Fibroblast of lung (primary cell): ENCODE measurements around the gene CC2D1A. TPM values are rescaled to one million over a fixed set of nuclear protein-coding genes. Genes with fewer than 3 reads are reported as not detected.
"Not testable (repeated sequence)": the region's sequence is repeated elsewhere in the genome, so short reads cannot be mapped to it uniquely, and the experiment has no call there.

ENCODE experiments used
- DNase-seq, 2 donors: peaks; one replicate each; pipeline versions ENCODE4 v3.0.0 to v3.0.0-alpha.2; 2010; ENCODE audit warnings: low read depth in 2 of 2
- H2AFZ ChIP-seq: 2 replicates; pipeline ENCODE4 v1.5.1; 2012; ENCODE audit warnings: low read length, control low read depth, inconsistent platforms
- H3K27ac ChIP-seq: 2 replicates; pipeline ENCODE4 v1.5.1; 2011; ENCODE audit warnings: low read length, control low read depth; ENCODE audit not compliant: insufficient read depth
- H3K27me3 ChIP-seq: 2 replicates; pipeline ENCODE4 v1.5.1; 2011; ENCODE audit warnings: mild to moderate bottlenecking, low read length; ENCODE audit not compliant: control insufficient read depth, insufficient read depth
- H3K36me3 ChIP-seq: 2 replicates; pipeline ENCODE4 v1.5.1; 2011; ENCODE audit warnings: low read length; ENCODE audit not compliant: control insufficient read depth, insufficient read depth
- H3K4me1 ChIP-seq: 2 replicates; pipeline ENCODE4 v1.5.1; 2011; ENCODE audit warnings: low read length; ENCODE audit not compliant: control insufficient read depth, insufficient read depth; ENCODE audit errors: extremely low read depth
- H3K4me2 ChIP-seq: 2 replicates; pipeline ENCODE4 v1.5.1; 2011; ENCODE audit warnings: low read length, control low read depth; ENCODE audit not compliant: insufficient read depth; ENCODE audit errors: extremely low read depth
- H3K4me3 ChIP-seq, 4 experiments: fragments of 200-600 bp in 1 of 4; sonication (generic) in 1 of 4; replicated peaks in 1 of 4; 2 replicates each; pipeline ENCODE4 v1.5.1; 2011 to 2016; ENCODE audit warnings: low read length in 4 of 4, low read depth in 3 of 4, mild to moderate bottlenecking in 3 of 4, control low read depth in 2 of 4, inconsistent platforms in 1 of 4, mixed read lengths in 1 of 4; ENCODE audit not compliant: insufficient read depth in 1 of 4; ENCODE audit errors: control extremely low read depth in 1 of 4
- H3K79me2 ChIP-seq: 2 replicates; pipeline ENCODE4 v1.5.1; 2012; ENCODE audit warnings: mild to moderate bottlenecking, low read length, inconsistent platforms; ENCODE audit not compliant: control insufficient read depth, insufficient read depth
- H3K9ac ChIP-seq: 2 replicates; pipeline ENCODE4 v1.5.1; 2011; ENCODE audit warnings: mild to moderate bottlenecking, low read length, control low read depth; ENCODE audit not compliant: insufficient read depth
- H3K9me3 ChIP-seq: 2 replicates; pipeline ENCODE4 v1.5.1; 2012; ENCODE audit warnings: low read depth, low read length; ENCODE audit not compliant: control insufficient read depth, insufficient read depth
- H4K20me1 ChIP-seq: 2 replicates; pipeline ENCODE4 v1.5.1; 2011; ENCODE audit warnings: low read length; ENCODE audit not compliant: control insufficient read depth, insufficient read depth; ENCODE audit errors: extremely low read depth
- CTCF ChIP-seq, 2 donors: IDR thresholded peaks in 1 of 2; conservative IDR thresholded peaks in 1 of 2; 1 replicate in 1 of 2; 2 replicates in 1 of 2; pipeline ENCODE4 v1.5.1; 2011 to 2012; ENCODE audit warnings: low read length in 2 of 2, control low read depth in 1 of 2, inconsistent platforms in 1 of 2, low read depth in 1 of 2, mild to moderate bottlenecking in 1 of 2
- EZH2 ChIP-seq: IDR thresholded peaks from 2 replicates; pipeline ENCODE4 v1.5.1; 2012; ENCODE audit warnings: low read length, control low read depth, mild to moderate bottlenecking; ENCODE audit errors: missing control alignments
- polyA plus RNA-seq, 2 donors: library from polyadenylated mRNA; depleted of rRNA in 1 of 2; stranded (reverse) in 1 of 2; unstranded in 1 of 2; fragments of >200 nt; gene quantifications; 2 replicates each; pipeline ENCODE4 v1.2.1, GENCODE V29; 2011 to 2012; ENCODE audit warnings: missing spikeins in 1 of 2
- total RNA-seq: library from RNA; depleted of rRNA; stranded (reverse); fragments of >200 nt; gene quantifications from 2 replicates; pipeline ENCODE4 v1.2.1, GENCODE V29; 2014

Gene CC2D1A
- total and polyA plus RNA-seq, 2 donors (not counting 1 experiment from before 2014, with no cell fraction given) = 7.0 to 10.6 TPM

GRCh38 chr19:13972368-13973155 lies 66.6 kb downstream of the CC2D1A start:
- no peaks in the 10 kb centered on the region for H4K20me1 ChIP-seq
- no peaks in the 10 kb centered on the region for H3K9me3 ChIP-seq
- no peak for DNase-seq
- H3K9ac ChIP-seq = no peak overlapping the region
- no peak overlapping the region for H3K4me2 ChIP-seq
- H3K36me3 ChIP-seq = peaks cover 7% of the 10 kb centered on the region
- H3K4me3 ChIP-seq = no peak overlapping the region
- H3K27me3 ChIP-seq = no peaks in the 10 kb centered on the region
- no peak for TF ChIP-seq EZH2
- TF ChIP-seq CTCF (conservative IDR thresholded peaks at IDR 0.05 in 1 of 2, IDR thresholded peaks at IDR 0.05 in 1 of 2; ENCODE audit: low read depth in 1 of 2, low read length in 2 of 2) = no peak
- no peaks in the 10 kb centered on the region for H3K4me1 ChIP-seq
- H3K27ac ChIP-seq = no peak overlapping the region
- no peak overlapping the region for H2AFZ ChIP-seq
- H3K79me2 ChIP-seq = no peaks in the 10 kb centered on the region

- H3K4me1 ChIP-seq, H3K4me3 ChIP-seq, H3K27ac ChIP-seq, H3K27me3 ChIP-seq, H3K9ac ChIP-seq, H4K20me1 ChIP-seq, H3K4me2 ChIP-seq, DNase-seq, H3K36me3 ChIP-seq, H2AFZ ChIP-seq, H3K79me2 ChIP-seq, H3K9me3 ChIP-seq: not testable (repeated sequence)
Measured at GRCh38 chr19:13973479-13973878, 67.5 kb downstream of the CC2D1A start.

GRCh38 chr19:13974073-13974472 lies 68.1 kb downstream of the CC2D1A start:
- Histone ChIP-seq H3K4me2 (no peak overlapping the region), H3K79me2 (no peaks in the 10 kb centered on the region), H3K36me3 (peaks cover 4% of the 10 kb centered on the region), H3K27ac (no peak overlapping the region), H3K4me3 (no peak overlapping the region), H3K9ac (no peak overlapping the region), H2AFZ (no peak overlapping the region), H3K4me1 (no peaks in the 10 kb centered on the region), H4K20me1 (no peaks in the 10 kb centered on the region), H3K27me3 (no peaks in the 10 kb centered on the region), H3K9me3 (no peaks in the 10 kb centered on the region)
- no peak for DNase-seq
- no peak for TF ChIP-seq EZH2
- no peak for TF ChIP-seq CTCF (conservative IDR thresholded peaks at IDR 0.05 in 1 of 2, IDR thresholded peaks at IDR 0.05 in 1 of 2; ENCODE audit: low read depth in 1 of 2, low read length in 2 of 2)
